Smooth muscle cell (in vitro differentiated cells): ENCODE results near the gene DLGAP1. TPM values are rescaled to one million over a fixed set of nuclear protein-coding genes. Genes with fewer than 3 reads are reported as not detected.

Source experiments
- DNase-seq: peaks from one replicate; lab custom pipeline; 2025; ENCODE audit not compliant: unreplicated experiment; lab: John Stamatoyannopoulos, UW
- H2AFZ ChIP-seq: fragments of 200-600 bp; sonication (generic); 2 replicates; pipeline ENCODE4 v1.6.0; 2016; ENCODE audit warnings: antibody characterized with exemption, low read depth, mild to moderate bottlenecking
- H3F3A ChIP-seq: fragments of 200-600 bp; sonication (generic); 2 replicates; pipeline ENCODE4 v1.6.0; 2017; ENCODE audit warnings: antibody characterized with exemption, low read depth
- H3K27ac ChIP-seq: fragments of 200-600 bp; sonication (generic); 2 replicates; pipeline ENCODE4 v1.5.1; 2016; ENCODE audit warnings: low read depth, mild to moderate bottlenecking
- H3K27me3 ChIP-seq: fragments of 200-600 bp; sonication (generic); 2 replicates; pipeline ENCODE4 v1.6.1; 2016; ENCODE audit warnings: low read depth, mild to moderate bottlenecking
- H3K36me3 ChIP-seq: fragments of 200-600 bp; sonication (generic); 2 replicates; pipeline ENCODE4 v1.5.1; 2016; ENCODE audit warnings: low read depth
- H3K4me1 ChIP-seq: fragments of 200-600 bp; sonication (generic); 2 replicates; pipeline ENCODE4 v1.5.1; 2016; ENCODE audit warnings: low read depth
- H3K4me2 ChIP-seq: fragments of 200-600 bp; sonication (generic); 2 replicates; pipeline ENCODE4 v1.6.0; 2016; ENCODE audit warnings: mild to moderate bottlenecking
- H3K4me3 ChIP-seq: fragments of 200-600 bp; sonication (generic); 2 replicates; pipeline ENCODE4 v1.5.1; 2016; ENCODE audit warnings: mild to moderate bottlenecking
- H3K79me2 ChIP-seq: fragments of 200-600 bp; sonication (generic); 2 replicates; pipeline ENCODE4 v1.6.0; 2016; ENCODE audit warnings: low read depth, mild to moderate bottlenecking
- H3K9ac ChIP-seq: fragments of 200-600 bp; sonication (generic); 2 replicates; pipeline ENCODE4 v1.6.0; 2016; ENCODE audit warnings: low read depth
- H3K9me3 ChIP-seq: fragments of 200-600 bp; sonication (generic); replicated peaks from 2 replicates; pipeline ENCODE4 v1.5.1; 2016; ENCODE audit warnings: low read depth
- H4K20me1 ChIP-seq: fragments of 200-600 bp; sonication (generic); 2 replicates; pipeline ENCODE4 v1.6.0; 2016; ENCODE audit warnings: low read depth
- WGBS: methylation state at CpG from one replicate; pipeline ENCODE4 v1.1.7; 2016; ENCODE audit warnings: low lambda C conversion rate; 5-methylcytosine and 5-hydroxymethylcytosine counted together
- polyA plus RNA-seq: library from polyadenylated mRNA; unstranded; fragments of >200 nt; fragmentation: Nextera tagmentation; extraction: Ambion mirVana; gene quantifications from 2 replicates; pipeline ENCODE4 v1.2.1, GENCODE V29; 2016
- total RNA-seq: library from RNA; depleted of rRNA; stranded (reverse); fragments of >200 nt; gene quantifications from 2 replicates; pipeline ENCODE4 v1.2.3, GENCODE V29; 2014
- TF ChIP-seq, protein P1 (sequence below): fragments of 200-600 bp; sonication (generic); IDR thresholded peaks from 2 replicates; pipeline ENCODE4 v1.5.1; 2017; ENCODE audit warnings: borderline replicate concordance, mild to moderate bottlenecking, antibody characterized with exemption; ENCODE audit not compliant: insufficient read depth, poor library complexity, severe bottlenecking

DLGAP1 gene
- total and polyA plus RNA-seq, 2 experiments from 2014 or later, result 2.6 to 11.3 TPM

DNA sequence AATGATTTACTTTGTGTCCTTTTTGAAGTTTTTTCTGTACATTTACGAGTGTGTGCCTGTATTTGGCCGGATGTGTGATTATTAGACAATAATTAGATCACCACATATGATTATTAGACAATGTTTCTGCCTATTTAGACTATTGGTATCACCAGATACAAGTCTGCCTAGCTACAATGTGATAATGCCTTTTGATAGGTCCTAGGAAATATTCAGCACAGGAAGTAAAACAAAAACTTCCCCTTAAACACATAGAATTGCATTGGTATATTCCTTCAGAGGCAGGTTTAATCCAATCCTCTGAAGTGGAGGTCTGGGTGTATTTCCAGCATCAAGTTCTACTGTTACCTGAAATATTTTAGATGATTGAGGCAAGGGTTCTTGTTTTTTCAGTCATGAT, 730.0 kb downstream of the DLGAP1 start:
- TF ChIP-seq, protein P1, sequence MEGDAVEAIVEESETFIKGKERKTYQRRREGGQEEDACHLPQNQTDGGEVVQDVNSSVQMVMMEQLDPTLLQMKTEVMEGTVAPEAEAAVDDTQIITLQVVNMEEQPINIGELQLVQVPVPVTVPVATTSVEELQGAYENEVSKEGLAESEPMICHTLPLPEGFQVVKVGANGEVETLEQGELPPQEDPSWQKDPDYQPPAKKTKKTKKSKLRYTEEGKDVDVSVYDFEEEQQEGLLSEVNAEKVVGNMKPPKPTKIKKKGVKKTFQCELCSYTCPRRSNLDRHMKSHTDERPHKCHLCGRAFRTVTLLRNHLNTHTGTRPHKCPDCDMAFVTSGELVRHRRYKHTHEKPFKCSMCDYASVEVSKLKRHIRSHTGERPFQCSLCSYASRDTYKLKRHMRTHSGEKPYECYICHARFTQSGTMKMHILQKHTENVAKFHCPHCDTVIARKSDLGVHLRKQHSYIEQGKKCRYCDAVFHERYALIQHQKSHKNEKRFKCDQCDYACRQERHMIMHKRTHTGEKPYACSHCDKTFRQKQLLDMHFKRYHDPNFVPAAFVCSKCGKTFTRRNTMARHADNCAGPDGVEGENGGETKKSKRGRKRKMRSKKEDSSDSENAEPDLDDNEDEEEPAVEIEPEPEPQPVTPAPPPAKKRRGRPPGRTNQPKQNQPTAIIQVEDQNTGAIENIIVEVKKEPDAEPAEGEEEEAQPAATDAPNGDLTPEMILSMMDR, result no peak
- H3K79me2 ChIP-seq, result no peaks in the 10 kb centered on the region
- H2AFZ ChIP-seq, result no peak overlapping the region
- no peaks in the 10 kb centered on the region for H3K36me3 ChIP-seq
- H3K9ac ChIP-seq, result no peak overlapping the region
- no peak overlapping the region for H3K4me3 ChIP-seq
- no peaks in the 10 kb centered on the region for H4K20me1 ChIP-seq
- DNase-seq, result no peak
- no peak overlapping the region for H3K4me2 ChIP-seq
- no peak overlapping the region for H3K27ac ChIP-seq
- peaks cover 5% of the 10 kb centered on the region for H3K4me1 ChIP-seq
- H3F3A ChIP-seq, result peaks cover 5% of the 10 kb centered on the region
- H3K9me3 ChIP-seq, result no peaks in the 10 kb centered on the region
- 89% methylated on average over 2 of the region's 2 CpGs for WGBS
- no peaks in the 10 kb centered on the region for H3K27me3 ChIP-seq

GRCh38 chr18:3723554-3723953, 731.6 kb downstream of the DLGAP1 start:
- H3K9ac ChIP-seq, result no peak overlapping the region
- H3K79me2 ChIP-seq, result no peaks in the 10 kb centered on the region
- H4K20me1 ChIP-seq, result no peaks in the 10 kb centered on the region
- peaks cover 5% of the 10 kb centered on the region for H3K4me1 ChIP-seq
- H3K9me3 ChIP-seq, result no peaks in the 10 kb centered on the region
- H3K4me3 ChIP-seq, result no peak overlapping the region
- no peak for DNase-seq
- H3K27ac ChIP-seq, result no peak overlapping the region
- no peaks in the 10 kb centered on the region for H3K27me3 ChIP-seq
- peak overlapping the region; percentile 27 for H3K4me2 ChIP-seq
- H3F3A ChIP-seq, result peaks cover 5% of the 10 kb centered on the region
- TF ChIP-seq, protein P1, result no peak
- no peak overlapping the region for H2AFZ ChIP-seq
- no peaks in the 10 kb centered on the region for H3K36me3 ChIP-seq

DNA sequence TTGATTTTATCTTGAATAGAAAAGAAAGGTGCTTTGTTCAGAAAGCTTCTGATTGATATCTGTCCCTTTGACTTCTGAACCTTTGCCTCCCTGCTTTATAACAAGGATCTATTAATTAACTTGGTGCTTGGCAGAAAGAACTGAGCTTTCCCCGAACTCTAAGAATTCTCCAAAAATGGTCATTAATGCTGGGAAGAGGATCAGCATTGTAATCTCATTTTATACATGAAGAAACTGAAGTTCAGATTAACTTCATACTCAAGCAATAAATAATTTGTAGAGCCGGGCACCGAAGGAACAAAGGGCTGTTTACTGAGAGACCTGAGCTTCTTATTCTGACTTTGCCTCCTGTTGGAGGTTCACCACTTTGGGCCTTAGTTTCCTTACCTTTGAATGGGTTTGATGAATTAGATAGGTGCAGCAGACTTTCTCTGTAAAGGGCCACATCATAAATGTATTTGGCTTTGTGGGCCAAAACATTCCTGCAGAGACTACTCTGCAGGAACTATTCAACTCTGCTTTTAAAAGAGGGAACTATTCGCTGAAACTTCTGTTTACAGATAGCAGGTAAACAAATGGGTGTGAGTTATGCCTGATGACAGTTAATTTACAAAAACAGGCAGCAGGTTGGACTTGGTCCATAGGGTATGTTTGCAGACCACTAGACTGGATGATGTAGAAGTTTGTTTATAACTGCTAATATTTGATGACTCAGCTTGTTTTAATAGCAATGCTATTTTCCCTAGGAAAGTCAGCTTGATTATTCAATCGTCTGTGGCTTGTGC, 732.3 kb downstream of the DLGAP1 start:
- Histone ChIP-seq H3K9me3 (no peaks in the 10 kb centered on the region), H2AFZ (no peak overlapping the region), H4K20me1 (no peaks in the 10 kb centered on the region), H3K4me2 (no peak overlapping the region), H3K36me3 (no peaks in the 10 kb centered on the region), H3K27me3 (no peaks in the 10 kb centered on the region), H3K79me2 (no peaks in the 10 kb centered on the region), H3K4me3 (no peak overlapping the region), H3K4me1 (peaks cover 5% of the 10 kb centered on the region), H3K27ac (no peak overlapping the region), H3F3A (peaks cover 5% of the 10 kb centered on the region), H3K9ac (no peak overlapping the region)
- no peak for DNase-seq
- 70% methylated on average over 5 of the region's 5 CpGs for WGBS
- TF ChIP-seq, protein P1, result no peak
